LNCaP clone FGC (cell line): Measurements from ENCODE around the gene CAPS.

Experiments used
- DNase-seq: peaks from one replicate; pipeline ENCODE4 v3.0.0-alpha.2; 2011; ENCODE audit warnings: low read depth
- H3K4me3 ChIP-seq: 2 replicates; pipeline ENCODE4 v1.5.1; 2011; ENCODE audit warnings: mild to moderate bottlenecking, low read depth, low read length, control low read depth
- TF ChIP-seq, protein P1 (sequence below): IDR thresholded peaks from 2 replicates; pipeline ENCODE4 v1.5.1; 2012; ENCODE audit warnings: mild to moderate bottlenecking; ENCODE audit not compliant: control insufficient read depth, insufficient read depth; ENCODE audit errors: extremely low read depth

CAPS gene

GRCh38 chr19:5899728-5900526 lies 14.1 kb upstream of the CAPS start:
- no peak for DNase-seq
- TF ChIP-seq, protein P1, sequence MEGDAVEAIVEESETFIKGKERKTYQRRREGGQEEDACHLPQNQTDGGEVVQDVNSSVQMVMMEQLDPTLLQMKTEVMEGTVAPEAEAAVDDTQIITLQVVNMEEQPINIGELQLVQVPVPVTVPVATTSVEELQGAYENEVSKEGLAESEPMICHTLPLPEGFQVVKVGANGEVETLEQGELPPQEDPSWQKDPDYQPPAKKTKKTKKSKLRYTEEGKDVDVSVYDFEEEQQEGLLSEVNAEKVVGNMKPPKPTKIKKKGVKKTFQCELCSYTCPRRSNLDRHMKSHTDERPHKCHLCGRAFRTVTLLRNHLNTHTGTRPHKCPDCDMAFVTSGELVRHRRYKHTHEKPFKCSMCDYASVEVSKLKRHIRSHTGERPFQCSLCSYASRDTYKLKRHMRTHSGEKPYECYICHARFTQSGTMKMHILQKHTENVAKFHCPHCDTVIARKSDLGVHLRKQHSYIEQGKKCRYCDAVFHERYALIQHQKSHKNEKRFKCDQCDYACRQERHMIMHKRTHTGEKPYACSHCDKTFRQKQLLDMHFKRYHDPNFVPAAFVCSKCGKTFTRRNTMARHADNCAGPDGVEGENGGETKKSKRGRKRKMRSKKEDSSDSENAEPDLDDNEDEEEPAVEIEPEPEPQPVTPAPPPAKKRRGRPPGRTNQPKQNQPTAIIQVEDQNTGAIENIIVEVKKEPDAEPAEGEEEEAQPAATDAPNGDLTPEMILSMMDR: no peak
- no peak overlapping the region for H3K4me3 ChIP-seq

- TF ChIP-seq, protein P1: no peak
- DNase-seq: no peak
- no peak overlapping the region for H3K4me3 ChIP-seq
Observed at GRCh38 chr19:5900976-5901375, 13.1 kb upstream of the CAPS start.

GRCh38 chr19:5903056-5903623 lies 10.9 kb upstream of the CAPS start:
- peak overlapping the region; percentile 77 for H3K4me3 ChIP-seq
- TF ChIP-seq, protein P1: no peak
- DNase-seq: no peak

DNA sequence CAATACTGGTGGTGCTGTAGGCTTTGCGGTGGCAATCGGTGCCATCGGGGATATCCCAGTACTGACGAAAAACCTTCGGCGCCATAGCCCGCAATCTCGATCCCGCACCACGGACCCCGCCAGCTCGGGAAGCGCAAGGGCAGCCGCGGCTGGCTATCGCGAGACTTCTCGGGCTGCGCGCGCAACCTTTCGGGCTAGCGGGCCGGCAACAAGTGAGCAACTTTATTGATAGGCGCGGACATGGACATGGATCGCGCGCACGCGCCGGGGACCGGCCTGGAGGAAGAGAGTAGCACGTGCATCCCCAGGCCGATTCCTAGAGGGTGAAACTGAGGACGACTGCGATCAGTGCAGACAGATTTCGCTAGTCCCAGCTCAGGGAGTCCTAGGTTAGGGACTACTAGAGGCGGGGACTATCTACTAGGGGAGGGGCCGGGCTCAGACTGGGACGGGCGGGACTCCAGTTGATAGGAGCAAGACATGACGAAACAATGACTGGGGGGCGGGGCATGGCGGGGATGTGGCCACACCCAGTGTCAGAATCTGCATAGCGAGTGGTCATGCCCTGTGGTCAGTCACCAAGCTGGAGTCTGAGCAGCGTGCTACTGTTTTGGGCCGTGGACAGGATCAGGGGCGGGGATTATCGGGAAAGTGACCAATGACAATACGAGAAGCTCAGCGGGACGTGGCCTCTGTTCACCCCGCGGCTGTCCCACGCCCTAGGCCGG lies 10.3 kb upstream of the CAPS start, which contains the start of gene NDUFA11:
TSS of gene NDUFA11 (minus strand) at position 167 of the 728 bp plus-strand sequence. CDS start at position 85, 82 bp downstream.
- TF ChIP-seq, protein P1: no peak
- DNase-seq: no peak
- H3K4me3 ChIP-seq: peak within 1 kb of the TSS; percentile 77

- TF ChIP-seq, protein P1: no peak
- peak; percentile 100 for DNase-seq
- peak within 1 kb of the TSS; percentile 77 for H3K4me3 ChIP-seq
Observed at GRCh38 chr19:5904352-5905113, 9.5 kb upstream of the CAPS start, which contains the start of gene VMAC. Gene VMAC, plus strand, starts transcription at chr19:5904872. Its CDS starts 19 bp downstream, at chr19:5904891.

DNA sequence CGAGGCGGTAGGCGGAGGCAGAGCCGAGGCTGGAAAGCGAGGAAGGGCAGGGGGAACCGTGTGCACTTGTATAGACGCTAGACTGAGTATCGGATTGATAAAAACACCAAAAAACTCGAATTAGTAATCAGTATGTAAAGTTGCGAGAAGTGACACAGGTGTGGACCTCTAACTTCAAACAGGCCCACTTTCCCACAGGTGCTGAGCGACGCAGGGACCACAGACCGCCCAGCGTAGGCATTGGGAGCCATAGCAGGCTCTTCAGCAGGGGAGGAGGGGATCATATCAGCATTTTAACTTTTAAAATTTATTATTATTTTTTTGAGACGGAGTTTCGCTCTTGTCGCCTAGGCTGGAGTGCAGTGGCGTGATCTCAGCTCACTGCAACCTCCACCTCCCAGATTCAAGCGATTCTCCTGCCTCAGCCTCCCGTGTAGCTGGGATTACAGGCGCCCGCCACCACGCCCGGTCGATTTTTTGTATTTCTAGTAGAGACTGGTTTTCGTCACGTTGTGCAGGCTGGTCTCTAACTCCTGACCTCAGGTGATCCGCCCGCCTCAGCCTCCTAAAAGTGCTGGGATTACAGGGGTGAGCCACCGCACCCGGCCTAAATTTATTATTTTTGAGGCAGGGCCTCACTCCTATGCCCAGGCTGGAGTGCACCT lies 8.8 kb upstream of the CAPS start:
- no peak for DNase-seq
- H3K4me3 ChIP-seq: peak overlapping the region; percentile 74
- TF ChIP-seq, protein P1: no peak
